ENCODE measurements around the gene DNAJB14.
"Not testable (repeated sequence)": the region's sequence is repeated elsewhere in the genome, so short reads cannot be mapped to it uniquely, and the experiment has no call there.

DNAJB14 gene

DNA sequence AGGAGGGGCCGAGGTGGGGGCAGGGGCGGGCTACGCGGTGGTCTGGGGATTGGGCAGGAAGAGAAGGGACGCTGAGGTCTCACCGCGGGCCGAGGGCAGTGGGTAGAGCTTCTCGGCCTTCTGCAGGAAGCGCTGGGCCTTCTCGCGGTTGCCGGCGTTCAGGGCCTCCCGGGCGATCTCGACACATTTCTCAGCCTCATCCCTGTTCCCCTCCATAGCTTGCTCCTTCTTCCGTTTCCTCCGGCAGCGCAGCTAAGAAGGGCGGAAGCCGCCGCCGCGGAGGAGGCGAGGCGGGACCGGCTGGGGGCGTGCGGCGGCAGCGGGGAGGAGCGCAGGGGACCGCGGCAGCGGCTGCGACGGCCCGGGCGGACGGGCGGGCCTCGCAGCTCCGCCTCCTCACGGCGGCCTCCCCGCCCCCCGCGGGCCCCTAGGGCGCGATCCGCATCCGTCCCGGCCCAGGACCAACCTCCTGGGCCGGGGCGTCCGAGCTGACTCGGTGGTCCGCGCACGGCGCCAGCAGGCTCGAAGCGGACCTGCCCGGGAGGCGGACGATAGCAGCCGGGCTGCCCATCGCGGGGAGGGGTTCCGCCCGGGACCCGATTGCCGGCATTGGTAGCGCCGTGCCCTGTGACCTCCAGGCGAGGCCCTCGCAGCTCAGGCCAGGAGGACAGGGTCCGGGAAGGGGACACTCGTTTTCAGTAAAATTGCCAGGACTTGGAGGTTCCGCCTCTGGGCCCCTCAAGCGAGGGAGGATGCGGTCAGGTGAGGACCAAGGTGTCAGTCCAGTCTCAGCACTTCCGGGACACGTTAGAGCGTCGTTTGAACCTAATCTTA is at the start of gene DNAJB14:
DNAJB14 (minus strand) TSS at position 263 of the 834 bp plus-strand sequence; CDS start at position 216, 47 bp downstream.
- DNase-seq (ENCODE audit: low spot score), result peak; percentile 71

DNA sequence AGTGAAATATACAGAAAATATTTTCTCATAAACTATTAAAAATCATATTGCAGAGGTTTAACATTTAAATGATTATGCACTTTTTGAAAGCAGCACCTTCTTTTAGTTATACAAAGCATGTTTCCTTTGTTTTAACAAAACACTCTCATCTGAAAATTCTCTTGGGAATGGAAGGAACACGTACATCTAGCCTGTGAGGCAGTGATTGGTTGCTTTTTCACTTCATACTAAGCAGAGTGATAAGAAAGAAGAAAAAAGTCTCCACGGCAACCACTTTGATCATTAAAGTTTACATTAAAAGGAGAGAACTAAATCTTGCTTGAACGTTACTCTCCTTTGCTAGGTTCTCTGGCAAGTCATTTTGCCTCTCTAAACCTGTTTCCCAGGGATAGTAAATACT is 45.3 kb upstream of the DNAJB14 start:
- no peak for DNase-seq (ENCODE audit: low spot score)

DNA sequence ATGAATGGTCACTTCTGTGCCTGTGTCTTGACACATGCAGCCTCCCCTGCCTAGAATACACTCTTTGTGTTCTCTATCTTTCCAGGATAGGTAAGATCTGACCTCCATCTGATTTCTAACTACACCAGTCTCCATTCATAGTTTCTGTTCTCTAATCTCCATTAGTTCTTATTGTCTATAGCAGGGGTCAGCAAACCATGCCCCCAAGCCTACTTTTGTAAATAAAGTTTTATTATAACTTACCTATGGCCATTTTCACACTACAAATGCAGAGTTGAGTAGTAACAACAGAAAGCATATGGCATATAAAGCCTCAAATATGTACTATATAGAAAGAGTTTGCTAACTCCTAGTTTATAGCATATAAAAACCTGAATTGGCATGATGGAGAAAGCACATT is 41.3 kb upstream of the DNAJB14 start:
- DNase-seq (ENCODE audit: low spot score), result no peak

DNA sequence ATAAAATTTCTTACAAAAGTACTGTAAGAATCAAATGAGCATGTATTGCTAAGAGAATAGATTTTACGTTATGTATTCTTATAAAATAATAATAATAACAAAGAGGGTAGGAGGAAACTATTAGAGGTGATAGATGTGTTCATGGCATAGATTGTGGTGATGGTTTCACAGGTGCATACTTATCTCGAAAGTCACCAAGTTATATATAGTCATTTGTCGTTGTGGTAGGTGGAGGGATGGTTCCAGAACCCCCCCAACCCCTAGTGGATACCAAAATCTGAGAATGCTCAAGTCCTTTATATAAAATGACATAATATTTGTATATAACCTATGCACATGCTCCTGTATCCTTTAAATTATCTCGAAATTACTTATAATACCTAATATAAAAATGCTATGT is 40.4 kb upstream of the DNAJB14 start:
- DNase-seq (ENCODE audit: low spot score), result no peak

DNA sequence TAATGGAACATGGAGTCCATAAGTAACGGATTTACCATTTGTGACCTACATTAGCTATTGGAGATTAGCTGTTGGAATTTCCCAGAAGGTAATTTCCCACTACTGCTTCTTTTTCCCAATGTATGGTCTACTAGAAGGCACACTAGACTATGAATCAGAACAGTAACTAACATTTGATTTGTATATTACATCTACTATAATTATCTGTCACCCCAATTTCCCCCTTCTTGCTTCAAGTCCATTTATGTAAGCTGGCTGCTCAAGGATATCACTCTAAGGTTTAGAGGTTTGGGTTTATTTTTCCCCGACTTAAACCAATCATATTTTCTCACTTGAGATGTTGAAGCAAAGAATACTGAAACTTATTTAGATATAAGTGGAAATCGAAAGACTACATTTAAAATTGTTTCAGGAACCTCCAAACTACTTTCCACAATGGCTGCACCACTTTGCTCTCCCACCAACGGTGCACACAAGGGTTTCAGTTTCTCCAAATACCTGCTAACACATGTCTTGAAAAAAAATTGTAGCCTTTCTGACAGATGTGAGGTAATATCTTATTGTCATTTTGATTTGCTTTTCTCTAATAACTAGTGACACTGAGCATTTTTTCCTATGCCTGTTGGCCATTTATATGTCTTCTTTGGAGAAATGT is 37.0 kb upstream of the DNAJB14 start:
- DNase-seq (ENCODE audit: low spot score), result no peak

DNA sequence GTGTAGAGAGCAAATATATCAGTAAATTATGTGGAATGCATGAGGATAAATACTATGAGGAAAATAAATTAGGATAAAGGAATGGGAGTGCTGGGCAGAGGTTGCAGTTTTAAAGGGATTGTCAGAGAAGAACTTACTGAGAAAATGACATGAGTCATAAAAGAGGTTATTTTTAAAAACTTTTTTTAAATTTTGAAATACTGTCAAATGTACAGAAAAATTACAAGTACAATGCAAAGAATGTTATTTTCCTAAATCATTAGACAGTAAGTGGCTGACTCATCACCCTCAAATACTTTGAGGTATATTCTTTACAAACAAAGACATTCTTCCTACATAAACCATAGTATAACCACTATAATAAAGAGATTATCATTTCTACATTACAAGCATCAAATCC is 33.5 kb upstream of the DNAJB14 start:
- DNase-seq (ENCODE audit: low spot score), result no peak

DNA sequence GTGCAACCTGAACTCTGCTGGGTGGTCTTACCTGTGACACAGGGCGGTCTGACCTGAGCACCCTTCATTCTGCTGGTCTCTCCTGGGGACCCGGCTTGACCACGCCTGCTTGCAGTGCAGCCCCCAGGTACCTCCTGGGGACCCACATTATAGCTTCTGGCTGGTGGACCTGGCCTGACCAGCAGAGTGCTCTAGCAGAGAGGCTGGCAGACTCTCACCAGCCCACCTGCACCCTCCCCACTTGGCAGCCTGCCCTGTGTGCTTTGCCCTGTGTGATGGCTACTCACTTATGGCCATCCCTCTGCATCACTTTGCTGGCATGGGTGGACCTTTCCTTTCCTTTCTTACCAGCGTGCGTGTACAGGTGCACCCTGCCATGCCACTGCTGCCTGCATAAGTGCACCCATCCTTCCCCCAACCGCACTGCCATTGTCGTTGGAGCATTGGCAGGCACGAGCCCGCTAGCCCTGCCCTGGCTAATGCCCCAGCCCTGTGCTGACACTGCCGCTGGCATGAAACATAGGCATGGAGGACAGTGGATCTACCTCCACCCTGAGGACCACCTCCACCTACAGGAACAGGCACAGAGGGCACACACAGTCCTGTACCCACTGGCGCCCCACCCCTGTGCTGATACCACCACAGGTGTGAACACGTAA is 25.2 kb upstream of the DNAJB14 start:
- DNase-seq (ENCODE audit: low spot score), result no peak

DNA sequence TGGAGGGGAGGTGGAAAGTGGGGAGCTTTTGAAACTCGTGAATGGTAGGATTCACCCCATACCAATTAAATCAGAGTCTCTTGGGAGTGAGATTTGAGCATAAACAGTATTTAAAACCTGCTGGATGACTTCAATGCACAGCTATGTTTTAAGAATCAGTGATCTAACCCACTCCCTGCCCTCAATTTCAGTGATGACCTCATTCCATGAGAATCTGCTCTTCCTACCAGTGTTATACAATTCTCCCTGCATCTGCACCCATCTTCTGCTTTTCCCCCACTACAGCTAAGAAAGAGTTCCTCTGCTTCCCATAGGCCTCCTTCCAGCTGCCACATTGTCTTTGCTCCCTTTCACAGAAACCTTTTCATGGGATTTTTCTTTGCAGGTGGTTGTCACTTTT is 21.9 kb upstream of the DNAJB14 start:
- DNase-seq (ENCODE audit: low spot score), result no peak

DNA sequence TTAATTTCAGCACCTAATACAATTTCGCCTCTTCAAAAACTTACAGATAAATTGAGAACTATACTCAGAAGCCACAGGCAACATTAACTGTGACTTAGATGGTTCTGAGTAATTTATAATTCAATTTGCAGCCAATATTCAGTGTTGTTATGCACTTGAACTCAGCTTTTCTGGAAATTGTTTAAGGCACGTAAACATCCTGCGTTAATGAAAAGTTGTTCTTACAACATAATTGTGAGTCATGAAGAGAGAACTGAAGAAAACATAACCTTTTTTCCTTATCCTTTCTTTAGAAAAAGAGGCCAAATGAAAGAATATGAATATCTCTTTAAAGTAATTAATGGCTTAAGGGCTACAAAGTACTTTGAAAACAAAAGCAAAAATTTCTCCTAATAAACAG is 20.3 kb upstream of the DNAJB14 start:
- DNase-seq (ENCODE audit: low spot score), result no peak

DNA sequence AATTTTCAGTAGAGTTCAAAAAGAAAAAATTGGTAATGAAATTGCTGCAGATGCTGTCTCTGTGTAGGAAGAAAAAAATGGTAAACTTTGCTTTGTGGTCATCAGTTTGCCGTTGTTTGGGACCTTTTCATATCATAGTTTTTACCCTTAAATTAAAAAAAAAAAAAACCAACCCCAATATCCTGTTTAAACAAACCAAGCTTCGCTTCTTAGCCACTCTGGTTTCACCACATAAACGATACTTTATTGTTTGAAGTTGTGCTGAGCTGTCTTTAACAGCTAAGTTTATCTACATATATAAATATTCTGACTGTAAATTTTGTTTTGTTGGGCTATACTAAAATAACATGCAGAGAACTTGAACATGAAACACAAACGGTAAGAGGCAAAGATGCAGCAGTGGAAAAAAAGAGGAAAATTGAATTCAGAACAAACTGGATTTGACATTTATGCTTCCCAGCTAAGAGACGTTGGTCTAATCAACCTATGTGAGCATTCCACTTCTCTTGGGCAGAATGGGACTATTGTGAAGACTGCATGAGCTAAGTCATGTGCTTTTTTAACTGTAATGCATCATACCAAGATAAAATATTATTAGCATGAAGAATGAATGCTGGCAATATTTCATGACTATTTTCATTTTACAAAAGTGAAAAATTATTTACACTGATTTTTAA is 19.4 kb upstream of the DNAJB14 start:
- no peak for DNase-seq (ENCODE audit: low spot score)

DNA sequence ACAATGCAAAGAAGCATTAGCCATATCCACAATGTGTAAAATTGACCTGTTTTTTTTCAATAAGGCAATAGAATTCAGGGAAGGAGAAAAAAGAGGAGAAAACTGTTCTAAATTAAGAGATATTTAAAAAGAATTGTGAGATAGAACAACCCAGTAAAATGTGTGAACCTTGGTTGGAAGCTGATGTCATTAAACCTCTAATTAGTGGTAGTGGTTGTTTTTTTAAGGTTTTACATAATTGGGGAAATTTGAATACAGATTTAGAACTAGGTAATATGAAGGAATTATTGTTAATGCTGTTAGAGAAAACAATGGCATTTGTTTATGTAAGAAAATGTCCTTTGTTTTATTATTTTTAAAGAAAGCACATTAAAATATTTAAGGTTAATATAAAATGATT is 18.8 kb upstream of the DNAJB14 start:
- DNase-seq (ENCODE audit: low spot score), result no peak

DNA sequence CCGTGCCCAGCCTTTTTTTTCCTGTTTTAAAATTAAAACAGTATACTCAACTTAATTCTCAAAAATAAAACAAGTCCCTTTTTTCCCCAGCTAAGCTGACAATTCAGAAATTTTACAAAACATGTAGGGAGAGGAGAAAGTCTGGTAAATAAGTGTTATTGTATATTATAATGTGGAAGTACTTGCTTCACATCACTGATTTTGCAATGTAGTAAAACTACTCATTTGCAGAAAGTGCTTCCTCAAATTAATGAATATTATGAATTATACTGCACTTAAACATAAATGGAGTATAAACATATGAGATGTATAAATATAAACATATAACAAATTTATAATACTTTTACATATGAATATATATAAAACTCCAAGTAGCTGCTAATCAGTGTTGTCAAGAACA is 15.3 kb upstream of the DNAJB14 start:
- DNase-seq (ENCODE audit: low spot score), result no peak

DNA sequence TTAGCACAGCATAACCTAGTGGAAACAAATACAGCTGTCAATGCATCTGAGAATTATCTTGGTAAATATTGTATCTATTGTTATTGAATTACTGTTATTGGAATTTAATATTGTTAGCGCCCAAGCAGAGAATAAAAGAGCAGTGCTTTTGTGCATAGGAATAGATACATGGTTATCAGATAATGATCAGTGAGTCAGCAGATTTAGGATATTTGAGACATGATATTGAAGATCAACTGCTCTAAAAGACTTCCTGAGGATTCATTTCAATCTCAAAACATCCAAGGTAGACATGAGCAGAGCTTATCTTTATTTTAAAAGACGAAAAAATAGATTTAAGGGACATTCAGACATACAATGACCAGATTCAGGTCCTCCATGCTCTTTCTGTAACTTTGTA is 14.2 kb upstream of the DNAJB14 start:
- no peak for DNase-seq (ENCODE audit: low spot score)

DNA sequence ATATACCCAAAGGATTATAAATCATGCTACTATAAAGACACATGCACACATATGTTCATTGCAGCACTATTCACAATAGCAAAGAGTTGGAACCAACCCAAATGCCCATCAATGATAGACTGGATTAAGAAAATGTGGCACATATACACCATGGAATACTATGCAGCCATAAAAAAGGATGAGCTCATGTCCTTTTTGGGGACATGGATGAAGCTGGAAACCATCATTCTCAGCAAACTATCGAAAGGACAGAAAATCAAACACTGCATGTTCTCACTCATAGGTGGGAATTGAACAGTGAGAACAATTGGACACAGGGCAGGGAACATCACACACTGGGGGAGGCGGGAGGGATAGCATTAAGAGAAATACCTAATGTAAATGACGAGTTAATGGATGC is 11.8 kb upstream of the DNAJB14 start:
- not testable (repeated sequence) for DNase-seq (ENCODE audit: low spot score)

DNA sequence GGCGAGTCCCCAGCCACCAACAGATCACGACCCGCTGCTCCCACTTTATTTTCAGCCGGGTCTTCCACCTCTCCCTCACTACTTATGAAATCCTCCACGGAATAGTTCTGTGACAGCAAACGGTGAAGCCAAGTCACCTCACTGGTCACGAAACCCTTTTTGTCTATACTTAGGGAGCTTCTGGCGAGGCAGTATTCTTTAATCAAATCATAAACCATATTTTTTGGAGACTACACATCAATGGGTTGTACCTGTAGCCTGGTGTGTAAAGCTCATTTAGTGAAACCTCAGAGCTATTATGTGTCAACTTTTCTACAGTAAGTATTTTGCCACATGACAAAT is 4.5 kb upstream of the DNAJB14 start:
- DNase-seq (ENCODE audit: low spot score), result no peak

DNA sequence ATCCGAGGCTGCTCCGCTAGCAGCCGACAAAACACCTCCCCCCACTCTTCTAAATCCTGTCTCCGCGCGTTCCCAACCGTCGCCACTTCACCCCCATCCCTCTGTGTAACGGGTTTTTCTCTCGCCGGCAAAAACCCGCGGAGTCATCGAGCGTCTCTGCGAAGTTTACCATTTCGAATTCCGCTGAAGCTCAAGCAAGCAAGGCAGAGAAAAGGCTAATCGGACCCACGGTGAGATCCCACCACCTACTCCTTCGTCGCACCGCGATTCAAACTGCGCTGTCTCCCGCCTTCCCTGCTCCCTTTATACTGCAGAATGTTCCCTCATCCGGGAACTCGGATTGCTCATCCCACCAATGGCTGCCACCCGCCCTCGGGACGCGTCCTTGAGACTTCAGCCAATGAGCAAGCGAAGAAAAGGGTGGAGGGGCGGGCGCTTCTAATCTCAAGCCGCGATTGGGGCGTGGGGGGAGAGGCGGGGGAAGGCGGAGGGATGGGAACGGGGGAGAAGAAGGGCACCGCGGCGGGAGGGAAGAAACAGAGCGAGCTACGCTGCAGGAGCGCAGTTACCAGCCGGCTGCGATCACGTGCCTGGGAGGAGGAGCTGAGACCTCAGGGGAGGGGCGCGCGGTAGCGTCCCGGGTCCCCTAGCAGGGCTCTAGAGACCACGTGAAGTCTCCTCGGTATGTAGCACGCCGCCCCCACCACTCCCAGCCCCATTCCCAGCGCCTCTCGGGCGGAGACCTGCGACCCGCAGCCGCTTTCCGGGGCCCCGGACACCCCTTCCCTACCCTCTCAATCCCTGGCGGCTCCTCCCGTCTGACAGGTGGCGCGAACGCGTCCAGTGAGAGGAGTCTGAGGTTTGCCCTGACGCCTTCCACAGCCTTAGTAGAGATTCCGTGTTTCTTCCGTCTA is 3.8 kb upstream of the DNAJB14 start, which contains the start of gene H2AZ1:
H2AZ1 (minus strand) TSS at position 277 of the 914 bp plus-strand sequence; CDS start at position 172, 105 bp downstream.
- DNase-seq (ENCODE audit: low spot score), result peak; percentile 100

DNA sequence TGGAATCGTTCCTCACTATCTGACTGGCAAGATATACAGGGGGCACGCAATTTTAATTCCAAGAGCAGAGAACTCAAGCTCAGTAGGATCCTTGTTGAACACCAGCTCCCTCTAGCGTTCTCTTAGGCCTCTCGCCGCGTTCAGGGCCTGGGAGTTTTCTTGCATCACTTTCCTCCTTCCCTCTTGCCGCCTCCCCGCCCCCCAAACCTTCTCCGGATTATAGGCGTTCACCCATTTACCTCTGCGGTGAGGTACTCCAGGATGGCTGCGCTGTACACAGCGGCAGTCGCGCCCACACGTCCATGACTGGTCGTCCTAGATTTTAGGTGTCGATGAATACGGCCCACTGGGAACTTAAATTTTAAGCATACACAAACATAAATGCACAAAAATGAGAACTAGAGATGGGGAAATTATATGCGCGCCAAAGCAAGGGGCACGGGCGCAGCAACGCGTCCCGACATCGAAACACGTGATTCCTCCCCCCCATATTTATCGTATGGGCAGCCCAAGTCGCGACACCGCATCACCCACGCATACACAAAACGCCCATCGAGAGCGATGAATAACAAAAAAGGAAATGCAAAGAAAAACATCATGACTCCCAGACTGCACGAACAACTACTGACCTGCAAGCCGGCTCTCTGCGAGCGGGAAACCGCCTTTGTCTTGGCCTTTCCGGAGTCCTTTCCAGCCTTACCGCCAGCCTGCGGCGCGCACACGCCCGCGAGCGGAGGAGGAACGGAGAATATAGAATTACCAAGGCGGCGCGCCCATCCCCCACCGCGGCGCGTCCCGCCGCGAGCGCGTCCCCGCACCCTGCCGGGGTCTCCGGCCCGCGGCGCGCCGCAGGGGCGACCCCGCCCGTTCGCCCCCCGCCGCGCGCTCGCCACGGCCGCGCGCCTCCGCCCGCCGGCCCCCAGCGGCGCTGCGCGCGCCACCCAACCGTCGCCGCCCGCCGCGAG is 2.9 kb upstream of the DNAJB14 start:
- peak; percentile 99 for DNase-seq (ENCODE audit: low spot score)

DNA sequence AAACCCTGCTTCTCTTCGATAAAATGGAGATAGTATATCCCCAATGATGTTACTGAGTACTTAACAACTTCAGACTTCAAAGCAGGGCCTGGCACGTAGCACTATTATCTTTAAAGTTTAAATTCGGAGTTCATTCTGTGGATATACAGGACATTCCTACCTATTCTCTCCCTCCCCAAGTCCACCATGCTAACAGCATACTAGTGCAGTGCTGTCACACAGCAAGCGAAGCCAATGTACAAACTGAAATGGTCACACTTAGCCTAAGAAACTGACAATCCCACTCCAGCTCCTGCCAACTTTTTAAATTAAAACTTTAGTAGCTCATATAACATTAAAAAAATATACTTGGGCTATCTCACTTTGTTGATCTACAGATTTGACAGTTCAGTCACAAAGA is 1.2 kb upstream of the DNAJB14 start:
- DNase-seq (ENCODE audit: low spot score), result peak; percentile 11

DNA sequence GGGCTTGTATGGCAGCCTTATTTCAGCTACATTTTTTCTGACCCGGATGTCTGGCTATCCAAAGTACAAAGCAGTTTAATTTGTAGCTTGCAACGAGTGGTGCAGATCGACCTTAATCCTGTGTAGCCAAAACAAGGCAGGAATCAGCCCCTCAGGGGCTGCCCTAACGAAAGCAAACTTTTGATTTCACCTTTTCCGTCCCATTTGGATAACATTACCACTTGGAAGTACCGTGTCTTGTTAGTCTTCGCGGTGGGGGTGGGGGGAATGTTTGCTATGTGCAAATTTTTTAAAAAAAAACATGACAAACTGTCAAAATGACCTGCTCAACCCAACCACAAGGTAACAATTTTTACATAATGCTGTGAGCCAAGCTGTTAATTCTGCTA is 766 bp upstream of the DNAJB14 start:
- DNase-seq (ENCODE audit: low spot score), result no peak

DNA sequence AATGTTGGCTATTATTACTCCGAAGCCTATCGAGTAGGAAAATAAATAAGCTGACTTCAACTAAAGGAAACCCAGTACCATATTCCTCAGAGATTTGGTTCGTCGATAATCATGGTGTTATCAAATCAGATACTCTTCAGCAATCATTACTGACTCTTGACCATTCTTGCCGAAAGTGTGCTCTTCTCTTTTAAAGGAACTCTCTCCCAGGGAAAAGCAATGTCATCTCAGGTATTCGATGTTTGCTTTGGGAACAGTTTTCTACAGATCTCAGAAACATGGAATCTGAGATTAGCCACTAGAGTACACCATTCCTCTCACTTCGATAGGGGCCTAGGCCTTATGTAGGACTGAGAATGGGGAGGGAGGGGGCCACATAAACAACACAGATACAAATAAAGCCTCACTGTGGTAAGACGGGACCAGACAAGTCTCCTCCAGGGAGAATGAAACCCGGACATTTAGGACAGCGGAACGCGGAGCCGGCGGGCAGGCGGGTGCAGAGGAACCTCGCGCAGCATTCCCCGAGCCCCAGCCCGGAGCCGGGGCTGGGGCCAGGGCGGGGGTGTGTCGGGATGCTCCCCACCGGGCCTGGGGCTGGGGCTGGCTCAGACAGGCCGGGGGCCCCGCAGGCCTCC is 581 bp downstream of the DNAJB14 start:
- peak; percentile 51 for DNase-seq (ENCODE audit: low spot score)

Data from cerebellar cortex (tissue), 1 donor.